GM23248 (cell line): Measurements from ENCODE around the gene AP1G2. TPM values are rescaled to one million over a fixed set of nuclear protein-coding genes. Genes with fewer than 3 reads are reported as not detected.

ENCODE experiments used
- DNase-seq: peaks from one replicate; pipeline ENCODE4 v3.0.0-alpha.2; 2015
- H2AFZ ChIP-seq: fragments of 200-600 bp; sonication (generic); 2 replicates; pipeline ENCODE4 v1.6.1; 2016; ENCODE audit warnings: antibody characterized with exemption
- H3F3A ChIP-seq: fragments of 200-600 bp; sonication (generic); 2 replicates; pipeline ENCODE4 v1.6.1; 2016; ENCODE audit warnings: mild to moderate bottlenecking, antibody characterized with exemption, mixed run types; ENCODE audit not compliant: insufficient read depth
- H3K27ac ChIP-seq: fragments of 200-600 bp; sonication (generic); 2 replicates; pipeline ENCODE4 v1.5.1; 2016; ENCODE audit warnings: mild to moderate bottlenecking
- H3K27me3 ChIP-seq: fragments of 200-600 bp; sonication (generic); replicated peaks from 2 replicates; pipeline ENCODE4 v1.6.1; 2016; ENCODE audit warnings: mild to moderate bottlenecking; ENCODE audit not compliant: insufficient read depth
- H3K36me3 ChIP-seq: fragments of 200-600 bp; sonication (generic); 2 replicates; pipeline ENCODE4 v1.6.1; 2016; ENCODE audit warnings: low read depth, mild to moderate bottlenecking
- H3K4me1 ChIP-seq: fragments of 200-600 bp; sonication (generic); 2 replicates; pipeline ENCODE4 v1.6.1; 2016; ENCODE audit warnings: mild to moderate bottlenecking; ENCODE audit not compliant: insufficient read depth
- H3K4me2 ChIP-seq: fragments of 200-600 bp; sonication (generic); one replicate; pipeline ENCODE4 v1.6.1; 2016; ENCODE audit warnings: mild to moderate bottlenecking; ENCODE audit not compliant: unreplicated experiment
- H3K4me3 ChIP-seq: fragments of 200-600 bp; sonication (generic); 2 replicates; pipeline ENCODE4 v1.5.1; 2016; ENCODE audit warnings: mild to moderate bottlenecking
- H3K79me2 ChIP-seq: fragments of 200-600 bp; sonication (generic); 2 replicates; pipeline ENCODE4 v1.6.1; 2016; ENCODE audit warnings: mild to moderate bottlenecking; ENCODE audit not compliant: insufficient read depth
- H3K9ac ChIP-seq: fragments of 200-600 bp; sonication (generic); 2 replicates; pipeline ENCODE4 v1.6.1; 2016; ENCODE audit warnings: mild to moderate bottlenecking
- H3K9me2 ChIP-seq: fragments of 200-600 bp; sonication (generic); 2 replicates; pipeline ENCODE4 v1.6.1; 2016; ENCODE audit warnings: mixed run types, mild to moderate bottlenecking, moderate library complexity; ENCODE audit not compliant: insufficient read depth
- H3K9me3 ChIP-seq: fragments of 200-600 bp; sonication (generic); one replicate; pipeline ENCODE4 v1.6.1; 2017; ENCODE audit warnings: low read depth
- H4K20me1 ChIP-seq: fragments of 200-600 bp; sonication (generic); 2 replicates; pipeline ENCODE4 v1.6.0; 2016; ENCODE audit not compliant: insufficient read depth
- EZH2 ChIP-seq: fragments of 200-600 bp; sonication (generic); IDR thresholded peaks from 2 replicates; pipeline ENCODE4 v1.6.1; 2018; ENCODE audit warnings: antibody characterized with exemption, mild to moderate bottlenecking; ENCODE audit not compliant: insufficient read depth, poor library complexity, severe bottlenecking
- EZH2phosphoT487 ChIP-seq: fragments of 200-600 bp; sonication (generic); IDR thresholded peaks from 2 replicates; pipeline ENCODE4 v1.6.1; 2018; ENCODE audit warnings: antibody characterized with exemption, moderate library complexity, mild to moderate bottlenecking, low read depth; ENCODE audit not compliant: insufficient read depth
- WGBS, 2 experiments: methylation state at CpG; one replicate each; pipeline ENCODE4 v1.1.6; 2015 to 2017; ENCODE audit warnings: low lambda C conversion rate in 2 of 2, low coverage in 1 of 2; ENCODE audit errors: missing lambda C conversion rate in 2 of 2; 5-methylcytosine and 5-hydroxymethylcytosine counted together
- in situ Hi-C: fragments of 300-500 bp; cut with MboI; formaldehyde crosslinking; loops from 2 replicates; pipeline ENCODE4 v1.15.0; 2020
- polyA plus RNA-seq: library from polyadenylated mRNA; unstranded; fragments of >200 nt; fragmentation: Nextera tagmentation; extraction: Ambion mirVana; gene quantifications from 2 replicates; pipeline ENCODE4 v1.2.1, GENCODE V29; 2016
- total RNA-seq: library from RNA; depleted of rRNA; stranded (reverse); fragments of >200 nt; shearing (Covaris generic); gene quantifications from 2 replicates; pipeline ENCODE4 v1.2.3, GENCODE V29; 2014

AP1G2 gene
- total and polyA plus RNA-seq, 2 experiments from 2014 or later, result 10.2 to 13.7 TPM

GRCh38 chr14:23550131-23550811 lies 17.3 kb downstream of the AP1G2 start:
- Histone ChIP-seq H3K27ac (no peak overlapping the region), H3F3A (no peaks in the 10 kb centered on the region), H3K4me3 (peak overlapping the region; percentile 73; the same call in 1 of the 2 replicates), H2AFZ (peak overlapping the region; percentile 90), H3K9me2 (no peaks in the 10 kb centered on the region), H3K9me3 (no peaks in the 10 kb centered on the region), H3K27me3 (no peaks in the 10 kb centered on the region), H3K79me2 (no peaks in the 10 kb centered on the region), H3K4me2 (no peak overlapping the region), H3K4me1 (no peaks in the 10 kb centered on the region), H3K36me3 (no peaks in the 10 kb centered on the region), H4K20me1 (no peaks in the 10 kb centered on the region), H3K9ac (0 out of 2 replicates have a peak overlapping the region, but pooled peaks have one; percentile 45)
- no peak for DNase-seq
- in situ Hi-C loops, result loop anchor here (10.0 kb wide), 1 partner anchor 65 kb away; no protein-coding TSS in a partner anchor
- TF ChIP-seq EZH2, result no peak
- TF ChIP-seq EZH2phosphoT487, result no peak
- WGBS, 2 experiments, result 38 to 42% methylated on average over 12 of the region's 12 CpGs

GRCh38 chr14:23548351-23549318 lies 19.0 kb downstream of the AP1G2 start:
- H4K20me1 ChIP-seq, result no peaks in the 10 kb centered on the region
- TF ChIP-seq EZH2phosphoT487 (no peak), EZH2 (no peak)
- 42 to 61% methylated on average over 17 to 18 of the region's 18 CpGs for WGBS, 2 experiments
- no peaks in the 10 kb centered on the region for H3K79me2 ChIP-seq
- in situ Hi-C loops, result no loop called here
- H2AFZ ChIP-seq, result no peak overlapping the region
- no peak overlapping the region for H3K4me2 ChIP-seq
- DNase-seq, result peak; percentile 61
- H3K36me3 ChIP-seq, result no peaks in the 10 kb centered on the region
- peak overlapping the region; percentile 25; the same call in 1 of the 2 replicates for H3K9ac ChIP-seq
- H3K27me3 ChIP-seq, result no peaks in the 10 kb centered on the region
- H3F3A ChIP-seq, result no peaks in the 10 kb centered on the region
- no peak overlapping the region for H3K4me3 ChIP-seq
- no peaks in the 10 kb centered on the region for H3K4me1 ChIP-seq
- no peaks in the 10 kb centered on the region for H3K9me3 ChIP-seq
- H3K9me2 ChIP-seq, result no peaks in the 10 kb centered on the region
- peak overlapping the region; percentile 46 for H3K27ac ChIP-seq

- Histone ChIP-seq H3F3A (no peaks in the 10 kb centered on the region), H4K20me1 (no peaks in the 10 kb centered on the region), H3K9me2 (no peaks in the 10 kb centered on the region), H3K79me2 (no peaks in the 10 kb centered on the region), H2AFZ (no peak overlapping the region), H3K36me3 (no peaks in the 10 kb centered on the region), H3K9ac (no peak overlapping the region), H3K9me3 (no peaks in the 10 kb centered on the region), H3K27me3 (no peaks in the 10 kb centered on the region), H3K4me3 (no peak overlapping the region), H3K27ac (peak overlapping the region; percentile 46), H3K4me2 (no peak overlapping the region), H3K4me1 (no peaks in the 10 kb centered on the region)
- DNase-seq, result no peak
- TF ChIP-seq EZH2phosphoT487 (no peak), EZH2 (no peak)
- whole genome bisulfite sequencing, 2 experiments, result 75 to 85% methylated on average over 2 of the region's 2 CpGs
- in situ Hi-C loops, result no loop called here
Measured at GRCh38 chr14:23547924-23548323, 19.7 kb downstream of the AP1G2 start.

- H3K4me3 ChIP-seq, result no peak overlapping the region
- TF ChIP-seq EZH2 (no peak), EZH2phosphoT487 (no peak)
- H3K9me2 ChIP-seq, result no peaks in the 10 kb centered on the region
- WGBS, 2 experiments, result 31 to 50% methylated on average over 7 to 10 of the region's 10 CpGs
- H3K4me1 ChIP-seq, result no peaks in the 10 kb centered on the region
- H3F3A ChIP-seq, result no peaks in the 10 kb centered on the region
- no peaks in the 10 kb centered on the region for H4K20me1 ChIP-seq
- no peaks in the 10 kb centered on the region for H3K36me3 ChIP-seq
- H2AFZ ChIP-seq, result no peak overlapping the region
- no peak overlapping the region for H3K9ac ChIP-seq
- H3K4me2 ChIP-seq, result no peak overlapping the region
- no peaks in the 10 kb centered on the region for H3K27me3 ChIP-seq
- in situ Hi-C loops, result no loop called here
- H3K27ac ChIP-seq, result no peak overlapping the region
- no peak for DNase-seq
- no peaks in the 10 kb centered on the region for H3K79me2 ChIP-seq
- H3K9me3 ChIP-seq, result no peaks in the 10 kb centered on the region
Measured at GRCh38 chr14:23546450-23547035, 21.0 kb downstream of the AP1G2 start.
